Measurements from ENCODE around the gene VEZF1.

Gene VEZF1

DNA sequence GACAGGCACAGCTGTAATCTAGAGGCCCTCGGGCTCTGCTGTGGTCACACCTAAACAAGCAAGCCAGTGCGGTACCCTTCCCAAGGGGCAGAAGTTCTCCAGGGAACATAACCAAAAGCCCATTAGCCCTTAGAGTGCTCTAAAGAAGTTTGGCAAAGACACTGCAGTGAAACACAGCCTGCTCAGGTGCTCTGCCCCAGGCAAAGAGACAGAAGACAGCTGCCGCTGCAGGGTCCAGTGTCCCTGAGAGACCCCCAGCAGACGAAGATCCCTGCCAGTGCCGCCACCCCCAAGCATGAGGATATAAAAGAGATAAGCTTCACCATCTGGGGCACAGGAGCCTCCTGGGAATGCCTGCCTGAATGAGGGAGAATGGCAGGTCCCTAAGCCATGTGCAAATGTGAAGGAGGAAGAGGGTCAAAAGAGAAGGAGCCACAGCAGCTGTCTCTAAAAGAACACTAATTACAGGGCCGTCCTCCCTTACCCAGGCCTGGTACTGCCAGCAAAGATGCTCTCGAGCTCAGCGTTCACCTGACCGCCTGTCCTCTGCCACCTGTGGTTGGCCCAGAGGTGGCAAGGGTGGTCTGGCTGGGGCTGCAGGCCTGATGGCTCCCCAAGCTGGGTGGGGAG is 62.6 kb downstream of the VEZF1 start:
- H3K4me1 ChIP-seq: no peaks in the 10 kb centered on the region
- H3K27me3 ChIP-seq (ENCODE audit: control insufficient read depth, insufficient read depth, low read length): no peaks in the 10 kb centered on the region
- TF ChIP-seq, protein P1, sequence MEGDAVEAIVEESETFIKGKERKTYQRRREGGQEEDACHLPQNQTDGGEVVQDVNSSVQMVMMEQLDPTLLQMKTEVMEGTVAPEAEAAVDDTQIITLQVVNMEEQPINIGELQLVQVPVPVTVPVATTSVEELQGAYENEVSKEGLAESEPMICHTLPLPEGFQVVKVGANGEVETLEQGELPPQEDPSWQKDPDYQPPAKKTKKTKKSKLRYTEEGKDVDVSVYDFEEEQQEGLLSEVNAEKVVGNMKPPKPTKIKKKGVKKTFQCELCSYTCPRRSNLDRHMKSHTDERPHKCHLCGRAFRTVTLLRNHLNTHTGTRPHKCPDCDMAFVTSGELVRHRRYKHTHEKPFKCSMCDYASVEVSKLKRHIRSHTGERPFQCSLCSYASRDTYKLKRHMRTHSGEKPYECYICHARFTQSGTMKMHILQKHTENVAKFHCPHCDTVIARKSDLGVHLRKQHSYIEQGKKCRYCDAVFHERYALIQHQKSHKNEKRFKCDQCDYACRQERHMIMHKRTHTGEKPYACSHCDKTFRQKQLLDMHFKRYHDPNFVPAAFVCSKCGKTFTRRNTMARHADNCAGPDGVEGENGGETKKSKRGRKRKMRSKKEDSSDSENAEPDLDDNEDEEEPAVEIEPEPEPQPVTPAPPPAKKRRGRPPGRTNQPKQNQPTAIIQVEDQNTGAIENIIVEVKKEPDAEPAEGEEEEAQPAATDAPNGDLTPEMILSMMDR (IDR thresholded peaks at IDR 0.05): no peak
- no peak overlapping the region for H3K9ac ChIP-seq
- H3K9me3 ChIP-seq (ENCODE audit: control insufficient read depth, low read length): no peaks in the 10 kb centered on the region
- H3K36me3 ChIP-seq (ENCODE audit: control insufficient read depth, insufficient read depth, low read length): no peaks in the 10 kb centered on the region
- H3K4me3 ChIP-seq (ENCODE audit: low read depth, low read length): no peak overlapping the region
- H3K4me2 ChIP-seq (ENCODE audit: low read length): no peak overlapping the region
- peaks cover 14% of the 10 kb centered on the region for H3K79me2 ChIP-seq
- no peak overlapping the region for H2AFZ ChIP-seq
- no peak overlapping the region for H3K27ac ChIP-seq

DNA sequence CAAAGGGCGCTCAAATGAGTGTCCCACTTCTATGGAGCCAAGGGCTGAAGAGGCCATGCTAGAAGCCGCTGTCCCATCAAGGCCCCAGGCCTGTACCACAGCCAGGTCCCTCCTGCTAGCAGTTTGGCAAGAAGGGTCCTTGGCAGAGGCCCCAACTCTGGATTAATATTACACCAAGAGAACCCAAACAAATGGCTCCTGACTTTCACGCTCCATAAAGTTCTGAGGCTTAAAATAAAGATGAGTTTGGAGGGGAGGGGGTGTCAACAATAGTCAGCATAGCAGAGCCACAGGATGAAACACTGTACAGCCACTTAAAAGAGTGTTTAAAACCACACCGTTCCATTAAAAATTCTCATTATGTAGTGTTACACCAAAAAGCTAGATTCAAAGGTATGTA is 63.4 kb downstream of the VEZF1 start:
- TF ChIP-seq, protein P1 (IDR thresholded peaks at IDR 0.05): no peak
- Histone ChIP-seq H3K9ac (no peak overlapping the region), H2AFZ (no peak overlapping the region), H3K9me3 (ENCODE audit: control insufficient read depth, low read length) (no peaks in the 10 kb centered on the region), H3K4me2 (ENCODE audit: low read length) (no peak overlapping the region), H3K36me3 (ENCODE audit: control insufficient read depth, insufficient read depth, low read length) (no peaks in the 10 kb centered on the region), H3K27ac (no peak overlapping the region), H3K79me2 (peaks cover 14% of the 10 kb centered on the region), H3K4me3 (ENCODE audit: low read depth, low read length) (no peak overlapping the region), H3K27me3 (ENCODE audit: control insufficient read depth, insufficient read depth, low read length) (no peaks in the 10 kb centered on the region), H3K4me1 (no peaks in the 10 kb centered on the region)
